B cell (primary cell): ENCODE measurements around the gene SMARCC1. TPM values are rescaled to one million over a fixed set of nuclear protein-coding genes. Genes with fewer than 3 reads are reported as not detected.

Source experiments
- ATAC-seq: fragments of 200-7000 bp; cut with Tn5 transposase; one replicate; pipeline ENCODE4 v1.10.0; 2021; ENCODE audit warnings: low read depth, mild to moderate bottlenecking, moderate number of reproducible peaks, moderate library complexity
- CTCF ChIA-PET: fragments of 350-600 bp; sonication (Branson Sonifier 250); formaldehyde crosslinking; loops from one replicate; lab custom pipeline; 2021; ENCODE audit warnings: antibody characterized with exemption, inconsistent platforms; lab: Charles Lee
- POLR2A ChIA-PET: fragments of 350-600 bp; sonication (Branson Sonifier 250); formaldehyde crosslinking; loops from one replicate; lab custom pipeline; 2021; ENCODE audit warnings: antibody characterized with exemption; lab: Charles Lee
- DNase-seq: peaks from one replicate; pipeline ENCODE4 v3.0.0; 2013
- H2AFZ ChIP-seq: 2 replicates; pipeline ENCODE4 v1.6.1; 2012; ENCODE audit warnings: mild to moderate bottlenecking, low read depth, low read length; ENCODE audit not compliant: insufficient read depth, poor library complexity, severe bottlenecking
- H3K27ac ChIP-seq, 2 donors: 1 replicate in 1 of 2; 2 replicates in 1 of 2; pipeline ENCODE4 v1.5.1; 2012 to 2013; ENCODE audit warnings: low read length in 2 of 2, mild to moderate bottlenecking in 2 of 2, moderate library complexity in 1 of 2
- H3K27me3 ChIP-seq, 4 experiments: fragments of 200-600 bp in 1 of 4; sonication (generic) in 1 of 4; replicated peaks in 1 of 4; 1 replicate in 2 of 4; 2 replicates in 2 of 4; pipeline versions ENCODE4 v1.6.1 to v1.7.0; 2013 to 2016; ENCODE audit warnings: low read length in 3 of 4, mild to moderate bottlenecking in 2 of 4, mixed read lengths in 1 of 4, moderate library complexity in 1 of 4; ENCODE audit not compliant: insufficient read depth in 4 of 4, control insufficient read depth in 3 of 4; ENCODE audit errors: control extremely low read depth in 1 of 4
- H3K36me3 ChIP-seq, 2 experiments: replicated peaks in 1 of 2; 1 replicate in 1 of 2; 2 replicates in 1 of 2; pipeline versions ENCODE4 v1.6.1 to v1.7.1; 2013; ENCODE audit warnings: low read length in 1 of 2; ENCODE audit not compliant: insufficient read depth in 2 of 2, control insufficient read depth in 1 of 2; ENCODE audit errors: control extremely low read depth in 1 of 2, extremely low read depth in 1 of 2
- H3K4me1 ChIP-seq, 2 donors: fragments of 200-600 bp in 1 of 2; sonication (generic) in 1 of 2; 1 replicate in 1 of 2; 2 replicates in 1 of 2; pipeline versions ENCODE4 v1.5.1 to v1.6.1; 2013 to 2017; ENCODE audit warnings: low read length in 2 of 2; ENCODE audit not compliant: control insufficient read depth in 2 of 2, insufficient read depth in 2 of 2
- H3K4me2 ChIP-seq: replicated peaks from 2 replicates; pipeline ENCODE3; 2012; ENCODE audit warnings: mild to moderate bottlenecking, low read depth, low read length; ENCODE audit not compliant: poor library complexity, severe bottlenecking
- H3K4me3 ChIP-seq, 5 experiments: fragments of 200-600 bp in 1 of 5; sonication (generic) in 1 of 5; 1 replicate in 3 of 5; 2 replicates in 2 of 5; pipeline versions ENCODE4 v1.5.1 to v1.7.0; 2011 to 2016; ENCODE audit warnings: low read length in 4 of 5, mild to moderate bottlenecking in 4 of 5, low read depth in 2 of 5, control low read depth in 1 of 5, moderate library complexity in 1 of 5; ENCODE audit not compliant: insufficient read depth in 1 of 5; ENCODE audit errors: control extremely low read depth in 1 of 5, extremely low read depth in 1 of 5
- H3K79me2 ChIP-seq: fragments of 200-600 bp; sonication (generic); one replicate; pipeline ENCODE4 v1.6.0; 2016; ENCODE audit warnings: low read length; ENCODE audit not compliant: control insufficient read depth, insufficient read depth
- H3K9ac ChIP-seq: fragments of 200-600 bp; sonication (generic); 2 replicates; pipeline ENCODE4 v1.6.1; 2017; ENCODE audit warnings: mild to moderate bottlenecking, low read length, moderate library complexity
- H3K9me3 ChIP-seq, 3 donors: one replicate each; pipeline versions ENCODE4 v1.6.1 to v1.7.1; 2013; ENCODE audit warnings: low read length in 2 of 3; ENCODE audit not compliant: control insufficient read depth in 2 of 3, insufficient read depth in 1 of 3; ENCODE audit errors: control extremely low read depth in 1 of 3
- H4K20me1 ChIP-seq: 2 replicates; pipeline ENCODE4 v1.6.0; 2012; ENCODE audit warnings: mild to moderate bottlenecking, low read length; ENCODE audit not compliant: insufficient read depth, control insufficient read depth, poor library complexity, severe bottlenecking
- H3K27ac Mint-ChIP-seq: one replicate; pipeline ENCODE4 v1.8.0; 2021; ENCODE audit warnings: mixed read lengths
- H3K27me3 Mint-ChIP-seq: one replicate; pipeline ENCODE4 v1.8.0; 2021; ENCODE audit warnings: mixed read lengths
- H3K4me1 Mint-ChIP-seq: one replicate; pipeline ENCODE4 v1.8.0; 2021; ENCODE audit warnings: mixed read lengths
- H3K4me3 Mint-ChIP-seq: one replicate; pipeline ENCODE4 v1.8.0; 2021; ENCODE audit warnings: mixed read lengths
- H3K9me3 Mint-ChIP-seq: one replicate; pipeline ENCODE4 v1.8.0; 2022; ENCODE audit warnings: mixed read lengths; ENCODE audit not compliant: insufficient read depth
- CTCF ChIP-seq: fragments of 200-600 bp; IDR thresholded peaks from one replicate; pipeline ENCODE4 v1.8.0; 2022; ENCODE audit warnings: antibody characterized with exemption, mild to moderate bottlenecking
- EZH2 ChIP-seq: IDR thresholded peaks from 2 replicates; pipeline ENCODE4 v1.6.1; 2012; ENCODE audit warnings: borderline replicate concordance, low read depth, mild to moderate bottlenecking, moderate library complexity, low read length; ENCODE audit not compliant: insufficient read depth, poor library complexity, severe bottlenecking
- WGBS: methylation state at CpG from one replicate; pipeline ENCODE4 v1.1.5; 2013; ENCODE audit warnings: missing lambda C conversion rate; ENCODE audit not compliant: insufficient coverage; 5-methylcytosine and 5-hydroxymethylcytosine counted together
- intact Hi-C: fragments of 100-400 bp; cut with micrococcal nuclease; formaldehyde crosslinking; loops from one replicate; pipeline ENCODE4 v1.10.0; 2022
- polyA plus RNA-seq: library from polyadenylated mRNA; depleted of rRNA; stranded (reverse); fragments of >200 nt; gene quantifications from 2 replicates; pipeline ENCODE4 v1.2.3, GENCODE V29; 2012
- total RNA-seq, 2 donors: library from RNA; stranded (reverse); fragments of 120-200 nt in 1 of 2; gene quantifications; 1 replicate in 1 of 2; 2 replicates in 1 of 2; pipeline versions ENCODE4 v1.2.3 to v1.2.4, GENCODE V29; 2013 to 2022

SMARCC1 gene
- total and polyA plus RNA-seq, 2 donors (not counting 1 experiment from before 2014, with no cell fraction given), result 13.1 to 155 TPM

GRCh38 chr3:47681016-47681415 lies 100.7 kb downstream of the SMARCC1 start:
- Histone ChIP-seq H3K9ac (no peak overlapping the region), H3K4me1 (no peaks in the 10 kb centered on the region), H3K79me2 (no peaks in the 10 kb centered on the region), H3K36me3 (peaks cover 6 to 72% of the 10 kb centered on the region in 2 experiments), H3K9me3 (no peaks in the 10 kb centered on the region), H3K27me3 (no peaks in the 10 kb centered on the region), H3K4me2 (no peak overlapping the region), H2AFZ (no peak overlapping the region), H3K27ac (no peak overlapping the region), H4K20me1 (no peaks in the 10 kb centered on the region), H3K4me3 (no peak overlapping the region)
- Mint-ChIP-seq H3K9me3 (no peaks in the 10 kb centered on the region), H3K4me3 (no peak overlapping the region), H3K27ac (no peak overlapping the region), H3K4me1 (peaks cover 5% of the 10 kb centered on the region), H3K27me3 (no peaks in the 10 kb centered on the region)
- ChIA-PET POLR2A (no interaction called here), CTCF (no interaction called here)
- TF ChIP-seq EZH2, result no peak
- no peak for TF ChIP-seq CTCF
- intact Hi-C loops, result no loop called here
- DNase-seq, result no peak
- WGBS, result 100% methylated on average over 1 of the region's 2 CpGs
- no peak for ATAC-seq

- peaks cover 5% of the 10 kb centered on the region for H3K4me1 Mint-ChIP-seq
Observed at GRCh38 chr3:47678446-47679338, 103.0 kb downstream of the SMARCC1 start.

More at GRCh38 chr3:47678446-47679338, 103.0 kb downstream of the SMARCC1 start:
- H3K27me3 Mint-ChIP-seq, result no peaks in the 10 kb centered on the region
- H3K9ac ChIP-seq, result no peak overlapping the region
- TF ChIP-seq EZH2 (no peak), CTCF (no peak)
- CTCF ChIA-PET, result no interaction called here
- no peaks in the 10 kb centered on the region for H3K9me3 Mint-ChIP-seq
- no peak for DNase-seq
- no peaks in the 10 kb centered on the region for H4K20me1 ChIP-seq
- H3K9me3 ChIP-seq, result no peaks in the 10 kb centered on the region
- H2AFZ ChIP-seq, result no peak overlapping the region
- H3K4me2 ChIP-seq, result no peak overlapping the region
- no peak overlapping the region for H3K4me3 ChIP-seq
- no peaks in the 10 kb centered on the region for H3K79me2 ChIP-seq
- no peak overlapping the region for H3K27ac ChIP-seq
- no peak for ATAC-seq
- H3K4me1 ChIP-seq, result no peaks in the 10 kb centered on the region
- WGBS, result no CpG with 5 or more reads among the region's 6 CpGs
- H3K27ac Mint-ChIP-seq, result no peak overlapping the region
- H3K27me3 ChIP-seq, result no peaks in the 10 kb centered on the region
- H3K4me3 Mint-ChIP-seq, result no peak overlapping the region
- POLR2A ChIA-PET, result no interaction called here
- intact Hi-C loops, result no loop called here
- H3K36me3 ChIP-seq, result peaks cover 10 to 73% of the 10 kb centered on the region in 2 experiments
